TTC549 (cell line): ENCODE data around the gene EPG5.

Source experiments
- FAIRE-seq: peaks from 2 replicates; lab custom pipeline; 2012; peaks lifted over from hg19 to GRCh38; lab: Jason Lieb, UNC

The EPG5 gene

GRCh38 chr18:45805551-45805950 lies 161.6 kb downstream of the EPG5 start:
- no peak for FAIRE-seq

GRCh38 chr18:45802814-45803492 lies 164.2 kb downstream of the EPG5 start:
- FAIRE-seq: no peak

- FAIRE-seq: no peak
Measured at GRCh38 chr18:45801416-45802004, 165.6 kb downstream of the EPG5 start.
